Measurements from ENCODE around the gene KLHL30.

KLHL30 gene

DNA sequence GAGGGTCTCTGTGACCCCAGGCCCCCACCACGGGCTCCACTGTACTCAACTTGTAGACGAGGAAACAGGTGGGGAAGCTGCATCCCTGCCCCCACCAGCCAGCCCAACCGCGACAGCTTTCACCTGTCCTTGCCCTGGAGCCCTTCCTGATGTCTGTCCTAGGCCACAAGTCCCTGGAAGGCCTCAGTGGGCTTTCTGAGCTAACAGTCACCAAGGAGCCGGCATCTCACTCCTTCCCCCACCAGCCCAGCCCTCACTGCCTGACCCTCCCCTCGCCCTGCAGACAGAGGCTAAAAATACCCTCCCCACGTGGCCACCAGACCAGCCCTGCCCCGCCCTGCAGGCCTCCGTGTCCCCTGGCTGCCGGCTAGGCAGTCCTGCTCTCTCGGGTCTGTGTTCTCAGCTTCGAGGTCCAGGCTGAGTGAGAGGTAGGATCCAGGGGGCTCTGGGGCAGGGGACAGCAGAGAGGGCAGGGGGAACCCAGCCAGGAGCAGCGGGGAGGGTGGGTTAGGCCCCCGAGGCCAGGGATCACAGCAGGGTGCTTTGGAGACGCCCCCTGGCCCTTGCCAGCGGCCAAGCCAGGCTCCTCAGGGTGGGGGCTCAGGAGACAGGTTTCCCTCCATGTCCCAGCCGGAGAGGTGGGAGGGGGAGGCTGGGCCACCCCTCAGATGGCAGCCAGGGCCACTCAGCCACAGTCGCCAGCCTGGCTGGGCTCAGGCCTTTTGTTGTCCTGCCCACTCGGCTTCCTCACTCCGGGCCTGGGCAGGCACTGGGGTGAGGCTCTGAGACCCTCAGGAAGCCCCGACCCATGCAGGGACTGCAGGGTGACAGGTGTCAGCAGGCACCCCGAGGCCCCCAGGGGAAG is at the start of gene KLHL30:
Gene KLHL30 (plus strand): TSS at position 338 of the 865 bp plus-strand sequence. CDS start 2,087 bp downstream, outside the sequence.
- DNase-seq = no peak

- no peak for DNase-seq
These were observed 47.6 kb upstream of the KLHL30 start for GRCh38 chr2:238090887-238091286.

GRCh38 chr2:238091436-238092060 is 46.9 kb upstream of the KLHL30 start:
- no peak for DNase-seq

GRCh38 chr2:238092486-238093035 is 45.9 kb upstream of the KLHL30 start:
- no peak for DNase-seq

DNA sequence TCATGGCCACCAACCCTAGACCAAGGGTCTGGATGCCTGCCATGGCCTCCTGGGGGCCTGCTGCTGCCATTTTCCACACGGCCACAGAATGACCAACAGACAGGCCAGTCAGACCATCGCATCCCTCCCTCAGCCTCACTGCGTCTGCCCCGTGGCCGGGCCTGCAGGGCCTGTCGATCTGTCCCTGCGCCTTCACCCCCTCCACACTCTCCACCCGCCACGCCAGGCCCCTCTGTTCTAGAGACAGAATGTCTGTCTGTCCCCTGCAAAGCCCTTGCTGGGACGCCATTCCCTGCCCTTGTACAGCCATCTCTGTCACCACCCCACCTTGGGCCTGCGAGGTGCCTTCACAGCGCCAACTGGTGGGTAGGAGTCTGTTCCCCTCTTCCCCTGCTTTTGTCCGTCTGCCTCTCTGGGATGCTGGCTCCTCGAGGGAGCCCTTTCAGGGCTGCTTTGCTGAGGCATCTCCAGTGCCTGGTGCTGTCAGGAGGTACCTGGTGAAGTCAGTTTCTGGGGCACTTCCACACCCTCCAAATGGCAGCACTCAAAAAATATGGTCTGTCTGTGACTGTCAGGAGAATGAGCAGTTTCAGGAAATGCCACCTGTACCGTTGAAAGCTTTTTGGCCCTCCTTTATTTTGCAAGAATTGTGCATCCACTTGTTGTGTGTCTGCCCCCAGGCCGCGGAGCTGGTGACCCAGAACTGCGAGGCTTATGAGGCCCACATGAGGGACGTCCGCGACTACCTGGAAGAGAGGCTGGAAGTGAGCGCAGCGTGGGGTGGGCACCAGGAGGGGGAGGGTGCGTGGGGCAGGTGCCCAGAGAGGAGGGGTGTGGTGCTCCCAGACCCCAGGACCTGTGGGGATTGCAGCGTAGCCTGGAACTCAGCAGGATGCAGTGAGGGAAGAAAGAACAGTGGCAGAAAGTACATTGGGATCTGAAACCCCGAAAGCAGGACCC is 45.0 kb upstream of the KLHL30 start:
- DNase-seq = no peak

GRCh38 chr2:238094438-238095022 is 43.9 kb upstream of the KLHL30 start:
- no peak for DNase-seq

DNA sequence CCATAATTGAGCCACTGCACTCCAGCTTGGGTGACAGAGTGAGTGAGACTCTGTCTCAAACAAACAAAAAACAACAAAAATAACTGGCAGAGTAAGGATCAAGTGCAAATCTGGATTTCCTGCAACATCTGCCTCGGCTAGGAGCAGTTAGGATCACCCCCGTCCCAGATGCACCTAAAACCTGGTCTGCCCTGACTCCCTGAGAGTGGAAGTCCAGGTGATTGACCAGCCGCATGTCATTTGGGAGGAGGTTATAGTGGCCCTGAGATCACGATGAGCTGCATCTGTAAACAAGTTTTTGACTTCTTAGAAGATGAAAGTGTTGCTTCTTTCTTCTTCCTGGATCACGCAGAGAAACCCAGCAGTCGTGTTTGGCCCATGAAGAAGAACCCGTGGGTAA is 43.3 kb upstream of the KLHL30 start:
- DNase-seq = no peak

DNA sequence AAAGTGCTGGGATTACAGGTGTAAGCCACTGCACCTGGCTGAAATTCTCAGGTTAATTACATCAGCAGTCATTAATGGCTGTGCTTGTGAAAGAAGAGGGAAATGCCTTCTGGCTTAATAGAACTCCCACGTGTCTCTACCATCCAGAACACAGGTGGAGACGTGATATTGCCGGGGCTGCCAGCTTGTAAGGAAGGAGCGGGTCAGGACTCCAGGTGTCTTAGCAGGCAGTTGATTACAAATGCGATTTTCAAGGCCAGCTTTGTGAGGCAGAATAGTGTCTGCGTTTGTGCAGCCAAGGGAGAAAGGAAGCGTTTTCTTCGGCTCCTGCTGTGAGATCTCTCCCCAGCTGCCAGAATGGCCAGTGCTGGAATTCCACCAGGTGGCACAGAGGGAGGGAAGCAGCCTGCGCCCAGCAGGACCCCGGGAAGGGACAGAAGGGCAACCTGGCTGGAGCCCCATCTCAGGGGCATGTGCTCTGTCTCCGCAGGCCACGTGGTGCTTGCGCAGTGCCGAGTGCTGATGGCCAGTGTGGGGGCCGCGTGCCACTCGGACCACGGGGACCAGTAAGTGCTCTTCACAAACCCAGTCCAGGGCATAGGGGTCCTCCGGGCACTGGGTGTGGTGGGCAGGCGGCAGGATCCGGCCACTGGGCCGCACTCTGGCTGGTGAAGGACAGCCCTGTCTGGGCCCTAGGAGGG is 42.0 kb upstream of the KLHL30 start:
- no peak for DNase-seq

DNA sequence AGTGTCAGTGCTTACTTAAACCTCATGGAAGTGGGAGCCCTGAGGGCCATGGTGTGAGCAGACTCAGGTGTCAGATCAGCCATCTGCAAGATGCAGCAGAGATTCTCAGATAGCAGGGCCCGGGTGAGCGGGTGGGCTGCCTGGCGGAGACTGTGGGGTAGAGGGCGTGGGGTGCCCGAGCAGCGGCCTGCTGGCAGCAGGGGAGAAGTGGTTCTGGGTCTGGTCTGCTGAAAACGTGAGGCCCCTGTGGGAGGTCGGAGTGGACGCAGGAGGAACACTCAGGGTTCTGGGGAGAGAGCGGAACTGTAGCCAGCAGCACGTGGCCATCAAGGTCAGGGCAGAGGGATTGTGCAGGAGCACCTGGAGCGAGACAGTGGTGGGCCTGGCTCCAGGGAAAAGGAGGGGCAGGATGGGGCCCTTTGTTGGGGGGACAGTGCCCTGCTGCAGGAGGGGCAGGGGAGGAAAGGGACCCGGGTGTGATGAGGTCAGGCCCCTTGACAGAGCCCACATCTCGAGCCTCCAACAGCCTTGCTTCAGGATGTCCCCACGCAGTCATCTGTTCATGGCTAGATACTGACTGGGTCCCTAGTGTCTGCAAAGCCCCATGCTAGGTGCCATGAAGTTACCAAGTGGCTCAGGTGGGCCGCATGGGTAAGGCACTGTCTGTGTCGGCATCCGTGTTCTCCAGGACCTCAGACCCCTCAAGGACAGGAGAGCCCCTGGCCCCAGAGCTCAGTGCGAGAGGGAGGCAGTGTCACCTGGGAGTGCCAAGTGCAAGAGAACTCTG is 41.1 kb upstream of the KLHL30 start:
- DNase-seq = no peak

GRCh38 chr2:238097988-238098871 is 40.2 kb upstream of the KLHL30 start:
- peak; percentile 31 for DNase-seq

GRCh38 chr2:238098901-238099713 is 39.4 kb upstream of the KLHL30 start:
- DNase-seq = no peak

GRCh38 chr2:238099714-238100048 is 38.8 kb upstream of the KLHL30 start:
- DNase-seq = no peak

DNA sequence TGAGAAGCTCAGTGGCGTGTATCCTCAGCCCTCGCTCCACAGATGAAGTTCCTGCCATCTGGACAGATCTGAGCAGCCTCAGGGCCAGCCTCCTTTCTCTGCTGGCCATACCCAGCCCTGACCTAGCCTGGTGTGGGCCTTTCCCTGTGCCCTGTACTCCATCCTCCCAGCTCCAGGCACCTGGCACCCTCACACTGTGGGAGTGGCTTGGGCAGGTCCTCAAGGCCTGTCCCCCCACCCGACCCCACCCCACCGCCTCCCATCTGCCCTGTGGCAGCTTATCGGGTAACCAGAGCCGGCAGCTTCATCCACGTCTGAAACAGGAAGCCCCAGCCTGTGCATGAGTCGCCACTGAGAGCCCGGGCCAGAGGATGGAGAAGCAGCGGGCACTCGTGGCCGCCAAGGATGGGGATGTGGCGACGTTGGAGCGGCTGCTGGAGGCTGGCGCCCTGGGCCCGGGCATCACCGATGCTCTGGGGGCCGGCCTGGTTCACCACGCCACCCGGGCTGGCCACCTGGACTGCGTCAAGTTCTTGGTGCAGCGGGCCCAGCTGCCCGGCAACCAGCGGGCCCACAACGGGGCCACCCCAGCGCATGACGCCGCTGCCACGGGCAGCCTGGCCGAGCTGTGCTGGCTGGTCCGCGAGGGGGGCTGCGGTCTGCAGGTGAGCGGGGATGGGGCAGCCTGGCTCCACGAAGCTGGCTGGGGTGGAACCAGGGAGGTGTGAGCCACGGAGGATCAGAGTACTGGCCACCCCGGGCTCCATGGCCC is 38.2 kb upstream of the KLHL30 start, which contains the start of gene ESPNL:
Gene ESPNL (plus strand): TSS at position 292 of the 772 bp plus-strand sequence. CDS start 80 bp downstream, at position 372.
- no peak for DNase-seq

DNA sequence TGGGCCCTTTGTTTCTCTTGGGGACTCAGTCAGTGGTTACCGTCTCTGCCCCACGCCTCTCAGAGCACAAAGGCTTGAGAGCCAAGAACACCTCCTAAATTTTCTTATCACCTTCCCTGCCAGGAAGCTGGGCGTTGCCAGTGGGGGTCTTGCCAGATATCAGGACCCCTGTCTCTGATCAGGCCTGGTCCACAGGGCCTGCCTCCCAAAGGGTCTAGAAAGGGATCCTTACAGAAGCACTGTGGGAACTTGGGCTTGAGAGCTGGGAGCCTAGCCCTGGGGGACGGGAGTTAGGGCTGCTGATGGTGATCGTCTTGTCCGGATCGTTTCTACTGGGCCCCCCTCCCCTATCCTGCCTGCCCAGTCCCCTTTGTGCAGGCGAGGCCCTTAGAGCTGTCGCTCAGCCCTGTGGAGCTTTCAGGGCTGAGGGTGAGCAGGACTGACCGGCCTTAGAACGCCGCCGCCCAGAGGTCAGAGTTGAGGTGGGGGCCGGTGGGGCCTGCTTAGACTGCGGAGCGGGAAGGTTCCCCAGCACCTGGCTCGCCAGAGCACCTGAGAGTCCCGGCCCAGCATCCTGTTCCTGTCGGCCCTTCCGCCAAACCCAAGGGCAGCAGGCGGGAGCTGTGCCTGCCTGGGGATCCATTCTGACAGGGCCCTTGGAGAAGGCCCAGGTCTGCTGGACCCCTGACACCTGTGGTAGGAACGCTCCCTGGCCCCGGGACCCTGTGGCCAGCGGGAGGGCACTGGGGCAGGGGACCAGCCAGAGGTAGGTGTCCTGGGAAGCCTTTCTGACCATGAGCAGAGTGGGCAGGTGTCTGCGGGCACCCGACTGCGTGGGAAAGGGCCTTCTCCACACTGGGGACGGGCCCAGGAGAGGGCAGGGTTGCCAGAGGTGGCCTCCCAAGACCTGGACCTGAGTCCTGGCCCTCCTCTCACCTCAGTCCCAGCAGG is 37.4 kb upstream of the KLHL30 start:
- no peak for DNase-seq

GRCh38 chr2:238101891-238102841 is 36.3 kb upstream of the KLHL30 start:
- DNase-seq = no peak

DNA sequence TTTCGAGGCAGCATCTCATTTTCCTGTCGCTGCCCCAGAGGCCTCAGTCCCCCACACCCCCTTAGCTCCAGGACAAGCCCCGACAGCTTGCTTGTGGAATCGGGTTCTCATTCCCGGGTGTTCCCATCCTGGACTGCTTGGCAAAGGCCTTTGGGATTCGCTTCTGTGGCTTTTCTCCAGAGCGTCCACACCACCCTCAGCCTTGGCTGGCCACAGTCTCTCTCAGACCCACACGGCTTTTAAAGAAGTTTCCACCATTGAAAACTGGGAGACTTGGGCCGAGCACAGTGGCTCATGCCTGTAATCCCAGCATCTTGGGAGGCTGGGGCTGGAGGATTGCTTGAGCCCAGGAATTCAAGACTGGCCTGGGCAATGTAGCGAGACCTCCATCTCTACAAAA is 35.6 kb upstream of the KLHL30 start:
- no peak for DNase-seq

Data from fibroblast of skin of right biceps (primary cell).